ENCODE measurements around the gene PASK.

PASK gene

GRCh38 chr2:241147336-241147735 lies 1.9 kb downstream of the PASK start:
- DNase-seq (ENCODE audit: low spot score), result no peak

GRCh38 chr2:241146286-241146685 lies 3.0 kb downstream of the PASK start:
- no peak for DNase-seq (ENCODE audit: low spot score)

DNA sequence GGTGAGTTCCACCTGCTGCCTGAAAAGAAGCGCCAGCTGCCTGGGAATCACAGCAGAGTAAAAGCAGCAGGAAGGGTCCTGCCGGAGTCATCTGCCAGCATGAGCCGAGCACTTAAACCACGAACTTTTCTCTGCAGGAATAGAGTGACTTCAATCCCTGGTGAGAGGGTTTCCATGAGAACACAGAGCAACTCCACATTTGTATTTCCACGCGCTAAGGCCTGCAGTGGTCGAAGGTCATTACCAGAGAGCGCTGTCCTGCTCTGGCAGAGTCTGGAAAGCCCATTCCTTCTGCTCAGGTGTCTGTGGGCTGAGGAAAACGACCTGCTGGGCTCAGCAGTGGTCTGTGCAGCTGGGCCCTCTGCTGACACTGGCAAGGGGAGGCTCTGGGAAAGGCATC lies 6.7 kb downstream of the PASK start:
- DNase-seq (ENCODE audit: low spot score), result no peak

DNA sequence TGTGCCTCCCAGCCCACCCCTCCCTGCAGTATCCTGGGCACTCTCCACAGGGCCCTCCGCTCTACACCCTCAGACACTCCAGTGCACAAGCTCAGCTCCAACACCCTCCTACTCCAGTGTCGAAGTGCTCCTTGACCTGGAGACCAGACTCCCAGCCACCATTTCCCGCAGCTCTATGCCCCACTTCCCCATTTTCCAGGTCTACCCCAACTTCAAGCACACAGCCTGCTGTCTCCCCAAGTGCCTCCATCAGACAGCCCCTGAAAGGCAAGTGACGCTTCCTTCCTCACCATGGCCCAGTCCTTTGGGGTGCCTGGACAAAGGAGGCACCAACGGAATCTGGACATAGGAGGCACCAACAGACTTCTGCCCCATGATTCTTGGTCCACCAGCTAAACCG lies 7.2 kb downstream of the PASK start:
- DNase-seq (ENCODE audit: low spot score), result no peak

GRCh38 chr2:241141214-241141770 lies 8.0 kb downstream of the PASK start:
- DNase-seq (ENCODE audit: low spot score), result no peak

- DNase-seq (ENCODE audit: low spot score), result no peak
Measured at GRCh38 chr2:241140445-241140840, 8.8 kb downstream of the PASK start.

- no peak for DNase-seq (ENCODE audit: low spot score)
Measured at GRCh38 chr2:241139531-241140444, 9.5 kb downstream of the PASK start.

GRCh38 chr2:241138471-241138870 lies 10.8 kb downstream of the PASK start:
- no peak for DNase-seq (ENCODE audit: low spot score)

DNA sequence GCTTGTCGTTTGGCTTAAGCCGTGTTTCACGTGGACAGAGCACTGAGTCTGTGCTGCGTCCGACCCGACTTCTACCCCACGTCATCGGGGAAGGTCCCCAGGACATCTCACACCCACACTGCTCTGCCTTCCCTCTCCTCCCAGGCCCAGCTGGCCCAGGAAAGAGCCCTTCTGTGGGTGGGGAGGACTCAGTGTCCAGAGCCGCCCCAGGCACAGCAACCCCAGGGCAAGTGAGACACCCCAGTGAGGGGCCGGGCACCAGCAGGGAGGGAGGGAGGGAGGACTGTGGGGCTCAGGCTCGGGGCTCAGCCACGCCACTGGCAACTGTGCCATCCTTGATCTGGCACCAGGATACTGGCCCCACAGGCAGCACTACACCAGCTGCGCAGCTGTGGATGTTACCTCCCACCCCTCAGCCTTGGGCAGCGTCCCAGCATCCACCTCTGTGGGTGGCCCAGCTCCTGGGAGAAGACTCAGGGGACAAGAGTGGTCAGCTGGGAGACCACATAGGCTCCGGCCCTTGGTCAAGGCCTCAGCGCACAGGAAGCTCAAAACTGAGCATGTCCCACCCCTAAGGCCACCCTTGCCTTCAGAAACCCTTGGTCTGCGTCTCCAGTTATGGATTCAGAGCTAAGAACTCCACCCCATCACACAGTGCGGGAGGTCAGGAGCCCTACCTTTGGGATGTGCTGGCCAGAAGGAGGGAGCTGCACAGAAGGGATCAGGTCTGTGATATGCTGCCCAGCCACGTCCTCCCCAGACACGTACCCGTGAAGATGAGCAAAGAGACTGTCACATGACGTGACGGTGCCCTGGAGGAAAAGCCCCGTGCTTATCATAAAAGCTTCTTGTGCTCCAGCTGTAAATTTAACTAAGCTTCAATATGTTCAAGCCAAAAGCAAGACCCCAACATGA lies 11.7 kb downstream of the PASK start:
- DNase-seq (ENCODE audit: low spot score), result no peak

- DNase-seq (ENCODE audit: low spot score), result no peak
Measured at GRCh38 chr2:241136661-241137260, 12.5 kb downstream of the PASK start.

GRCh38 chr2:241136191-241136590 lies 13.1 kb downstream of the PASK start:
- DNase-seq (ENCODE audit: low spot score), result no peak

GRCh38 chr2:241135737-241136136 lies 13.5 kb downstream of the PASK start:
- DNase-seq (ENCODE audit: low spot score), result peak; percentile 34

- DNase-seq (ENCODE audit: low spot score), result no peak
Measured at GRCh38 chr2:241134711-241135110, 14.6 kb downstream of the PASK start.

- DNase-seq (ENCODE audit: low spot score), result no peak
Measured at GRCh38 chr2:241133436-241133820, 15.8 kb downstream of the PASK start.

GRCh38 chr2:241132538-241133435 lies 16.5 kb downstream of the PASK start:
- DNase-seq (ENCODE audit: low spot score), result no peak

GRCh38 chr2:241131531-241131930 lies 17.7 kb downstream of the PASK start:
- no peak for DNase-seq (ENCODE audit: low spot score)

GRCh38 chr2:241130316-241130715 lies 19.0 kb downstream of the PASK start:
- no peak for DNase-seq (ENCODE audit: low spot score)

- no peak for DNase-seq (ENCODE audit: low spot score)
Measured at GRCh38 chr2:241129086-241129871, 20.0 kb downstream of the PASK start.

DNA sequence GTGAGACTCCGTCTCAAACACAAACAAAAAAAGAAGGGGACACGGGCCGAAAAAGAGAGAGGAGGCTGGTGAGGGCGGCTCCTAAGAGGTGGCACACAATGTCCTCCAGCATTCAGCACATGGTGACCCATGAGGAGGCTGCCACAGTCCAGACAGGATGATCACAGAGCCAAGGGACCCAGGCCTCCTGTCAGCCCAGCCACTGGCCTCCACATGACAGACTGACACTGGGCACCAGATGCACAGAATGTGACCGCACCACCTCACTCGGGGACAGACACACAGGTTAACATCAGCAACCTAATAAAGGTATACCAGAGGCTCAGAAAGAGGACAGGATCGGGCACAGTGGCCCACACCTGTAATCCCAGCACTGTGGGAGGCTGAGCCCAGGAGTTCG lies 21.0 kb downstream of the PASK start:
- DNase-seq (ENCODE audit: low spot score), result no peak

- DNase-seq (ENCODE audit: low spot score), result no peak
Measured at GRCh38 chr2:241126771-241127202, 22.5 kb downstream of the PASK start.
